Stimulated activated CD4-positive, alpha-beta T cell treated with anti-CD3 and anti-CD28 coated beads, Interleukin-2, amount 100 ng/mL, for 48 hours (primary cell): ENCODE data around the gene NHSL2.
"Not testable (repeated sequence)": the region's sequence is repeated elsewhere in the genome, so short reads cannot be mapped to it uniquely, and the experiment has no call there.

Experiments used
- DNase-seq, 2 donors: peaks; one replicate each; pipeline ENCODE4 v3.0.0-alpha.2; 2020

Gene NHSL2

GRCh38 chrX:72133851-72134546 is 223.4 kb downstream of the NHSL2 start:
- DNase-seq, result no peak

GRCh38 chrX:72137846-72138495 is 227.3 kb downstream of the NHSL2 start:
- DNase-seq, result no peak

GRCh38 chrX:72139538-72139937 is 228.9 kb downstream of the NHSL2 start:
- DNase-seq, result no peak

- DNase-seq, result no peak
Measured at GRCh38 chrX:72141372-72142004, 230.8 kb downstream of the NHSL2 start.

- no peak for DNase-seq
Measured at GRCh38 chrX:72142094-72142793, 231.6 kb downstream of the NHSL2 start.

GRCh38 chrX:72142794-72143608 is 232.4 kb downstream of the NHSL2 start:
- no peak for DNase-seq

- no peak for DNase-seq
Measured at GRCh38 chrX:72143609-72143907, 232.9 kb downstream of the NHSL2 start.

GRCh38 chrX:72145181-72145580 is 234.5 kb downstream of the NHSL2 start:
- no peak for DNase-seq

- no peak for DNase-seq
Measured at GRCh38 chrX:72146527-72146926, 235.9 kb downstream of the NHSL2 start.

- no peak for DNase-seq
Measured at GRCh38 chrX:72158773-72159172, 248.1 kb downstream of the NHSL2 start.

GRCh38 chrX:72159769-72160168 is 249.1 kb downstream of the NHSL2 start:
- DNase-seq, result no peak

GRCh38 chrX:72165551-72165950 is 254.9 kb downstream of the NHSL2 start:
- DNase-seq, result no peak

GRCh38 chrX:72169008-72169728 is 258.5 kb downstream of the NHSL2 start:
- DNase-seq, result peak; percentile 4 to 10

GRCh38 chrX:72176289-72176688 is 265.6 kb downstream of the NHSL2 start:
- DNase-seq, result not testable (repeated sequence)

GRCh38 chrX:72176981-72177380 is 266.3 kb downstream of the NHSL2 start:
- DNase-seq, result no peak

GRCh38 chrX:72180539-72180938 is 269.9 kb downstream of the NHSL2 start:
- DNase-seq, result no peak

- DNase-seq, result peak; percentile 63 to 71
Measured at GRCh38 chrX:72181178-72182125, 270.8 kb downstream of the NHSL2 start, which contains the start of gene PIN4. Gene PIN4, plus strand, starts transcription at chrX:72181757. Its CDS starts 29 bp downstream, at chrX:72181786.

- no peak for DNase-seq
Measured at GRCh38 chrX:72182924-72183323, 272.3 kb downstream of the NHSL2 start.

GRCh38 chrX:72201836-72202536 is 291.3 kb downstream of the NHSL2 start:
- DNase-seq, result no peak
